Natural killer cell (primary cell): Measurements from ENCODE around the gene BPIFB6. TPM values are rescaled to one million over a fixed set of nuclear protein-coding genes. Genes with fewer than 3 reads are reported as not detected.
"Not testable (repeated sequence)": the region's sequence is repeated elsewhere in the genome, so short reads cannot be mapped to it uniquely, and the experiment has no call there.

ENCODE experiments used
- ATAC-seq, 3 donors: fragments of 150-1000 bp in 2 of 3; fragments of 200-7000 bp in 1 of 3; cut with Tn5 transposase; 1 replicate in 1 of 3; 2 replicates in 2 of 3; pipeline ENCODE4 v1.10.0; 2021; ENCODE audit warnings: mild to moderate bottlenecking in 2 of 3, moderate library complexity in 2 of 3
- DNase-seq, 2 donors: peaks; one replicate each; pipeline versions ENCODE4 v3.0.0 to v3.0.0-alpha.2; 2013 to 2021; ENCODE audit warnings: mixed read lengths in 1 of 2
- H3K27ac ChIP-seq: one replicate; pipeline ENCODE4 v1.5.1; 2013; ENCODE audit warnings: mild to moderate bottlenecking, low read length
- H3K27me3 ChIP-seq: one replicate; pipeline ENCODE4 v1.6.1; 2013; ENCODE audit warnings: low read length; ENCODE audit not compliant: control insufficient read depth, insufficient read depth
- H3K36me3 ChIP-seq: one replicate; pipeline ENCODE4 v1.6.1; 2013; ENCODE audit warnings: low read length; ENCODE audit not compliant: control insufficient read depth, insufficient read depth
- H3K4me1 ChIP-seq: one replicate; pipeline ENCODE4 v1.6.1; 2013; ENCODE audit warnings: low read length; ENCODE audit not compliant: control insufficient read depth, insufficient read depth
- H3K4me3 ChIP-seq: one replicate; pipeline ENCODE4 v1.5.1; 2013; ENCODE audit warnings: low read length
- H3K9me3 ChIP-seq: one replicate; pipeline ENCODE4 v1.6.1; 2013; ENCODE audit warnings: low read length; ENCODE audit not compliant: control insufficient read depth, insufficient read depth
- H3K27ac Mint-ChIP-seq, 2 donors: one replicate each; pipeline ENCODE4 v1.8.0; 2022; ENCODE audit warnings: mild to moderate bottlenecking in 2 of 2, mixed read lengths in 2 of 2, moderate library complexity in 1 of 2
- H3K27me3 Mint-ChIP-seq, 2 donors: one replicate each; pipeline ENCODE4 v1.8.0; 2022; ENCODE audit warnings: low read depth in 2 of 2, mixed read lengths in 2 of 2
- H3K36me3 Mint-ChIP-seq: one replicate; pipeline ENCODE4 v1.8.0; 2022; ENCODE audit warnings: mixed read lengths
- H3K4me1 Mint-ChIP-seq, 2 donors: one replicate each; pipeline ENCODE4 v1.8.0; 2022; ENCODE audit warnings: mixed read lengths in 2 of 2
- H3K4me3 Mint-ChIP-seq: one replicate; pipeline ENCODE4 v1.8.0; 2022; ENCODE audit warnings: mild to moderate bottlenecking, moderate library complexity, mixed read lengths
- H3K9me3 Mint-ChIP-seq, 2 donors: one replicate each; pipeline ENCODE4 v1.8.0; 2022; ENCODE audit warnings: mixed read lengths in 2 of 2
- WGBS: methylation state at CpG from one replicate; pipeline ENCODE4 v1.1.7; 2013; ENCODE audit warnings: missing lambda C conversion rate; ENCODE audit not compliant: insufficient coverage; 5-methylcytosine and 5-hydroxymethylcytosine counted together
- intact Hi-C: fragments of 100-400 bp; cut with micrococcal nuclease; formaldehyde crosslinking; loops from one replicate; pipeline ENCODE4 v1.14.2; 2022
- total RNA-seq, 4 donors: library from RNA; stranded (reverse); fragments of 120-200 nt in 1 of 4; gene quantifications; one replicate each; pipeline versions ENCODE4 v1.2.3 to v1.2.4, GENCODE V29; 2013 to 2022
- TF ChIP-seq, protein P1 (sequence below): fragments of 200-600 bp; IDR thresholded peaks from one replicate; pipeline ENCODE4 v1.8.0; 2022; ENCODE audit warnings: antibody characterized with exemption

BPIFB6 gene
- total RNA-seq, 3 donors from 2014 or later (not counting 1 experiment from before 2014, with no cell fraction given) = not detected

- DNase-seq (no peak), ATAC-seq (no peak)
- WGBS = 91% methylated on average over 4 of the region's 4 CpGs
- Histone ChIP-seq H3K4me1 (no peaks in the 10 kb centered on the region), H3K9me3 (no peaks in the 10 kb centered on the region), H3K27me3 (no peaks in the 10 kb centered on the region), H3K36me3 (no peaks in the 10 kb centered on the region), H3K27ac (no peak overlapping the region), H3K4me3 (no peak overlapping the region)
- H3K27ac Mint-ChIP-seq = no peak overlapping the region
- peaks cover 0 to 2% of the 10 kb centered on the region in 2 donors for H3K27me3 Mint-ChIP-seq
- no peaks in the 10 kb centered on the region for H3K36me3 Mint-ChIP-seq
- H3K9me3 Mint-ChIP-seq = no peaks in the 10 kb centered on the region
- no peak overlapping the region for H3K4me3 Mint-ChIP-seq
- no peaks in the 10 kb centered on the region for H3K4me1 Mint-ChIP-seq
- TF ChIP-seq, protein P1, sequence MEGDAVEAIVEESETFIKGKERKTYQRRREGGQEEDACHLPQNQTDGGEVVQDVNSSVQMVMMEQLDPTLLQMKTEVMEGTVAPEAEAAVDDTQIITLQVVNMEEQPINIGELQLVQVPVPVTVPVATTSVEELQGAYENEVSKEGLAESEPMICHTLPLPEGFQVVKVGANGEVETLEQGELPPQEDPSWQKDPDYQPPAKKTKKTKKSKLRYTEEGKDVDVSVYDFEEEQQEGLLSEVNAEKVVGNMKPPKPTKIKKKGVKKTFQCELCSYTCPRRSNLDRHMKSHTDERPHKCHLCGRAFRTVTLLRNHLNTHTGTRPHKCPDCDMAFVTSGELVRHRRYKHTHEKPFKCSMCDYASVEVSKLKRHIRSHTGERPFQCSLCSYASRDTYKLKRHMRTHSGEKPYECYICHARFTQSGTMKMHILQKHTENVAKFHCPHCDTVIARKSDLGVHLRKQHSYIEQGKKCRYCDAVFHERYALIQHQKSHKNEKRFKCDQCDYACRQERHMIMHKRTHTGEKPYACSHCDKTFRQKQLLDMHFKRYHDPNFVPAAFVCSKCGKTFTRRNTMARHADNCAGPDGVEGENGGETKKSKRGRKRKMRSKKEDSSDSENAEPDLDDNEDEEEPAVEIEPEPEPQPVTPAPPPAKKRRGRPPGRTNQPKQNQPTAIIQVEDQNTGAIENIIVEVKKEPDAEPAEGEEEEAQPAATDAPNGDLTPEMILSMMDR = no peak
- intact Hi-C loops = no loop called here
Observed at GRCh38 chr20:33038243-33038642, 6.8 kb downstream of the BPIFB6 start.

DNA sequence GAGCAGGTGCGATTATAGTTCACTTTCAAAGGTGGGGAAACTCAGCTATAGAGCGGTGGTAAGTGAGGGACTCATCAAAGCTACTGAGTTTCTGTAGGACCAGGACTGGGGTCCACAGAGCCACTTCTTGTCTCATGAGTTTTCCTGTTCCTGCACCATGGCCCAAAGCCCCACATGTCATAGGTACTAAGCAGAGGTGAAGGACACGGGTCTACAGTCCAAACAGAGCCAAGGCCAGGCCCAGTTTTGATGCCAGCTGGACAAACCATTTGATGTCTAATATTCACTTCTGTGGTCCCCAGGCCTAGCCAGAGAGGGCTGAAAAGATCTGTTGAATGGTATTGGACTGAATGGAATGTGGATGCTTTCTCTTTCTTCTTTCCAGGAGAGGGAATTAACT lies 11.0 kb downstream of the BPIFB6 start:
- no peak for DNase-seq
- intact Hi-C loops = no loop called here
- H3K27ac Mint-ChIP-seq = no peak overlapping the region
- peaks cover 9% of the 10 kb centered on the region for H3K36me3 Mint-ChIP-seq
- Histone ChIP-seq H3K27me3 (no peaks in the 10 kb centered on the region), H3K27ac (no peak overlapping the region), H3K4me3 (no peak overlapping the region), H3K36me3 (no peaks in the 10 kb centered on the region), H3K4me1 (no peaks in the 10 kb centered on the region), H3K9me3 (peaks cover 23% of the 10 kb centered on the region)
- TF ChIP-seq, protein P1 = no peak
- H3K9me3 Mint-ChIP-seq = peaks cover 6 to 12% of the 10 kb centered on the region in 2 donors
- no peak for ATAC-seq
- H3K4me1 Mint-ChIP-seq = no peaks in the 10 kb centered on the region
- no peak overlapping the region for H3K4me3 Mint-ChIP-seq
- peaks cover 0 to 2% of the 10 kb centered on the region in 2 donors for H3K27me3 Mint-ChIP-seq
- 91% methylated on average over 3 of the region's 3 CpGs for WGBS

- Histone ChIP-seq H3K4me3 (no peak overlapping the region), H3K9me3 (peaks cover 24% of the 10 kb centered on the region), H3K4me1 (no peaks in the 10 kb centered on the region), H3K27me3 (no peaks in the 10 kb centered on the region), H3K27ac (no peak overlapping the region), H3K36me3 (no peaks in the 10 kb centered on the region)
- Mint-ChIP-seq H3K9me3 (peaks cover 6 to 12% of the 10 kb centered on the region in 2 donors), H3K4me1 (no peaks in the 10 kb centered on the region), H3K27ac (no peak overlapping the region), H3K4me3 (no peak overlapping the region), H3K36me3 (peaks cover 9% of the 10 kb centered on the region), H3K27me3 (peaks cover 0 to 2% of the 10 kb centered on the region in 2 donors)
- TF ChIP-seq, protein P1 = no peak
- ATAC-seq = no peak
- no peak for DNase-seq
- intact Hi-C loops = no loop called here
- 90% methylated on average over 1 of the region's 2 CpGs for WGBS
Observed at GRCh38 chr20:33042983-33043730, 11.7 kb downstream of the BPIFB6 start.

DNA sequence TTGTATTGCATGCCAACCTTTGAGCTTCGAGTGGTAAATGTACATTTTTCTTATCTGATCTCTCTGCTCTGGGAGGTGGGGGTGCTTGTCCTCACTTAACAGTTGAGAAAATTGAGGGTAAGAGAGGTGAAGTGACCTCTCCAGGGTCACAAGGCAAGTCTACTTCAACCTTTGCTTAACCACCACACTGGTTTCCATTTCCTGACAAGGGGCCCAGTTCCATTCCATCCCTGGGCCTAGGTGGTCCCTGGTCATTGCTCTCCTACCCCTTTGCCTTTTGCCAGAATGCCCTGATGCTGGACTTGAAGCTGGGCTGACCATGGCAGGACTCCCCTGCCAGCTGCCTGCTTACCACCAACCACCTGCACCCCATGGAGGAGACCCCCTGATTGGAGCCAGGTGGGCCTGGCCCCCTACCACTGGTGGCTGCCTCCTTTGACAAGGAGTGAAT lies 12.3 kb downstream of the BPIFB6 start:
- H3K27me3 Mint-ChIP-seq = no peaks in the 10 kb centered on the region
- H3K27ac Mint-ChIP-seq = no peak overlapping the region
- Histone ChIP-seq H3K4me1 (no peaks in the 10 kb centered on the region), H3K4me3 (no peak overlapping the region), H3K36me3 (no peaks in the 10 kb centered on the region), H3K27me3 (no peaks in the 10 kb centered on the region), H3K9me3 (peaks cover 24% of the 10 kb centered on the region), H3K27ac (no peak overlapping the region)
- H3K4me1 Mint-ChIP-seq = no peaks in the 10 kb centered on the region
- peaks cover 6 to 12% of the 10 kb centered on the region in 2 donors for H3K9me3 Mint-ChIP-seq
- H3K4me3 Mint-ChIP-seq = no peak overlapping the region
- intact Hi-C loops = no loop called here
- H3K36me3 Mint-ChIP-seq = peaks cover 9% of the 10 kb centered on the region
- TF ChIP-seq, protein P1 = no peak
- no peak for ATAC-seq
- no peak for DNase-seq
- WGBS = 75% methylated on average over 1 of the region's 1 CpG

GRCh38 chr20:33045129-33045721 lies 13.8 kb downstream of the BPIFB6 start:
- H3K4me1 ChIP-seq, H3K4me3 ChIP-seq, ATAC-seq, H3K27ac Mint-ChIP-seq, H3K36me3 Mint-ChIP-seq, H3K27ac ChIP-seq, DNase-seq, H3K36me3 ChIP-seq, H3K4me1 Mint-ChIP-seq, H3K27me3 ChIP-seq, H3K4me3 Mint-ChIP-seq, H3K27me3 Mint-ChIP-seq, intact Hi-C loops: not testable (repeated sequence)
- 82% methylated on average over 14 of the region's 15 CpGs for whole genome bisulfite sequencing
- peaks cover 24% of the 10 kb centered on the region for H3K9me3 ChIP-seq
- peaks cover 6 to 12% of the 10 kb centered on the region in 2 donors for H3K9me3 Mint-ChIP-seq
